ENCODE measurements around the gene POMGNT2.

Gene POMGNT2

DNA sequence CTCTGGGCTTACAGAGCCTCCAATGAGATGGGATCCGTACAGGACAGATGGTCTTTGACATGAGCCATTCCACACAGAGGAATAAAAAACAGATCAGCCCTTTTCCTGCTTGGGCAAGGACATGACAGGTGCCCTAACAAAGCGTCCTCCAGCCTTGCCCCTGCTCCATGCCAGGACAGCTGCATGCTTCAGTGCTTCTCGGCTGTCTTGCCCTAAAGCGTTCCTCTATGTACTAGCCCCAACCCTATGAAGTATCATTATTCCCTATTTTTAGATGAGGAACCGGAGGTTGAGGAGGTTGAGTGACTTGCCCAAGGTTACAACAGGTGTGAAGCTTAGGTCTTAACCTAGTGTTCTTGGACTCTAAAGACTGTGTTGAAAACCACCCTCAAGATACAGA is 10.5 kb downstream of the POMGNT2 start:
- ChIA-PET POLR2A (ENCODE audit: low non-redundant PET) (no interaction called here), CTCF (no interaction called here)
- no peak overlapping the region for H3K27ac ChIP-seq
- TF ChIP-seq, protein P1, sequence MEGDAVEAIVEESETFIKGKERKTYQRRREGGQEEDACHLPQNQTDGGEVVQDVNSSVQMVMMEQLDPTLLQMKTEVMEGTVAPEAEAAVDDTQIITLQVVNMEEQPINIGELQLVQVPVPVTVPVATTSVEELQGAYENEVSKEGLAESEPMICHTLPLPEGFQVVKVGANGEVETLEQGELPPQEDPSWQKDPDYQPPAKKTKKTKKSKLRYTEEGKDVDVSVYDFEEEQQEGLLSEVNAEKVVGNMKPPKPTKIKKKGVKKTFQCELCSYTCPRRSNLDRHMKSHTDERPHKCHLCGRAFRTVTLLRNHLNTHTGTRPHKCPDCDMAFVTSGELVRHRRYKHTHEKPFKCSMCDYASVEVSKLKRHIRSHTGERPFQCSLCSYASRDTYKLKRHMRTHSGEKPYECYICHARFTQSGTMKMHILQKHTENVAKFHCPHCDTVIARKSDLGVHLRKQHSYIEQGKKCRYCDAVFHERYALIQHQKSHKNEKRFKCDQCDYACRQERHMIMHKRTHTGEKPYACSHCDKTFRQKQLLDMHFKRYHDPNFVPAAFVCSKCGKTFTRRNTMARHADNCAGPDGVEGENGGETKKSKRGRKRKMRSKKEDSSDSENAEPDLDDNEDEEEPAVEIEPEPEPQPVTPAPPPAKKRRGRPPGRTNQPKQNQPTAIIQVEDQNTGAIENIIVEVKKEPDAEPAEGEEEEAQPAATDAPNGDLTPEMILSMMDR (conservative IDR thresholded peaks at IDR 0.05; ENCODE audit: low read depth) = no peak
- no peak for DNase-seq (ENCODE audit: low spot score)

DNA sequence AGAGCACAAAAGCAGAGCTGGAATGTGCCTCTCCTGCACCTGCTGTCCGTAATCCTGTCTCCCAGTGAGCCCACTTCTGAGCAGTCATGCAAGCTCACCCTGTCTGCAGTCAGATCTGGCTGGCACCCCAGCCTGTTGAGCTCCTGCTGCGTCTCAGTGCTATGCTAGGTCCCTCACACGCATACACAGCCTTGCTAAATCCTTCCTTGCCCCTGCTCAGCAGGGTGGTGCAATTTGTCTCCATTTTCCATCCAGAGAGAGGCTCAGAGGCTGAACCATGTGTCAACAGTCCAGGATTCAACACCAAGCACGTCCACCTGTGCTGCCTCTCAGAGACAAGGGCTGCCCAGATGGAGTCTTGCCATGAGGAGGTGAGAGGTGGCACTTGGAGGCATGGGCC is 11.0 kb downstream of the POMGNT2 start:
- ChIA-PET POLR2A (ENCODE audit: low non-redundant PET) (no interaction called here), CTCF (no interaction called here)
- H3K27ac ChIP-seq = no peak overlapping the region
- TF ChIP-seq, protein P1 (conservative IDR thresholded peaks at IDR 0.05; ENCODE audit: low read depth) = no peak
- DNase-seq (ENCODE audit: low spot score) = no peak

DNA sequence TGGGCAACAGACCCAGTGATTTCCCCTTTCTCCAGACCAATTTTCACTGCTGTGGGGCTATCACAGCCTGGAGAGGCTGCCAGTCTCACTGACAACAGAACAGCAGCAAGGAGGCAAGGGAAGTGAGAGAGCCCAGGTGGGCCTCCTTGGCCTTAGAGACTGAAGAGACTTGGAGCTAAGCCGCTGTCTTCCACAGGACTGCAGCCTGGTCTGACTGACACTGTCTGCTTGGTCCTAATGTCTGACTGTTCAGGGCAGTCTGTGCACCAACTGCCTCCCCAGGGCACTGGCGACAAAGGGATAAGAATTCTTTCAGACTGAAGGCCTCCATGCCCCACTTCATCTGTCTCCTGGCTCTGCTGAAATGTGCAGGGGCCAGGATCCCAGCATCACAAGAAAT is 11.5 kb downstream of the POMGNT2 start:
- CTCF ChIA-PET = no interaction called here
- TF ChIP-seq, protein P1 (conservative IDR thresholded peaks at IDR 0.05; ENCODE audit: low read depth) = no peak
- no peak overlapping the region for H3K27ac ChIP-seq
- POLR2A ChIA-PET (ENCODE audit: low non-redundant PET) = no interaction called here
- DNase-seq (ENCODE audit: low spot score) = no peak

DNA sequence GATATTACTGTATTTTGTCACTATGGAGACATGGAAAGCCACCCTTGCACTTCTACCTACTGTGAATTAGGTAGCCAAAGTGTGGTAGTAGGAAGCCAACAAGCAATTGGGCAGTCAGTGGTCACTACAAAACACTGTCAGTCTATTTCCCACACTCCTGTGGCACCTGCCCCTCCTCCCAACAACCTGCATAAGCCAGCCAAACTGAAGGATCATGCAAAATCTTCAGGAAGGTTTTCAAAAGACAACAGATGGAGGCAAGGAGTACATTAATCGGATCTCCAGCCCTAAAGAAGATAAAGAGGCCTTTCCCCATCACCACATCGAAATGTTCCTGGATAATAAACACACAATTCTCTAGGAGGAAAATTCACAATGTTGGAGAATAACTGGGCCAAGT is 11.9 kb downstream of the POMGNT2 start:
- no peak overlapping the region for H3K27ac ChIP-seq
- TF ChIP-seq, protein P1 (conservative IDR thresholded peaks at IDR 0.05; ENCODE audit: low read depth) = no peak
- DNase-seq (ENCODE audit: low spot score) = no peak
- CTCF ChIA-PET = no interaction called here
- POLR2A ChIA-PET (ENCODE audit: low non-redundant PET) = no interaction called here

DNA sequence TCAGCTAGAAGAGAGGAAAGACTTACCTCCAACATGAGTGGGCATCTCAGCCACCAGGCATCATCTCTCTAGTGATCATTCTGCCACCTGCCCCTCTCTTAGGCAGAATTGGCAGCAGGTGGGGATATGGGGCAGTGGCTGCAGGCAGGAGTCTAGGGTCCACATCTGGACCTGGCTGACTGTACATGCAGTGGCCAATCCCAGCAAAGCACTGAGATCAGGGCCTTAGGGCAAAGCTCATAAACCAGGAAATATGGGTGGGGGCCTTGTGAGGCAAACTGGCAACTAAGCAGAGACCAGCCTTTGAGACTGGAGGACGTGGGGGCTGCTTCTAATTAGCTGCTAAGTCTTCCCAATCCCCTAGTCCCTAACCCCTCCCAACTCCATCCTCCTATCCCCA is 12.9 kb downstream of the POMGNT2 start:
- H3K27ac ChIP-seq = no peak overlapping the region
- no peak for DNase-seq (ENCODE audit: low spot score)
- TF ChIP-seq, protein P1 (conservative IDR thresholded peaks at IDR 0.05; ENCODE audit: low read depth) = no peak
- ChIA-PET POLR2A (ENCODE audit: low non-redundant PET) (no interaction called here), CTCF (no interaction called here)

DNA sequence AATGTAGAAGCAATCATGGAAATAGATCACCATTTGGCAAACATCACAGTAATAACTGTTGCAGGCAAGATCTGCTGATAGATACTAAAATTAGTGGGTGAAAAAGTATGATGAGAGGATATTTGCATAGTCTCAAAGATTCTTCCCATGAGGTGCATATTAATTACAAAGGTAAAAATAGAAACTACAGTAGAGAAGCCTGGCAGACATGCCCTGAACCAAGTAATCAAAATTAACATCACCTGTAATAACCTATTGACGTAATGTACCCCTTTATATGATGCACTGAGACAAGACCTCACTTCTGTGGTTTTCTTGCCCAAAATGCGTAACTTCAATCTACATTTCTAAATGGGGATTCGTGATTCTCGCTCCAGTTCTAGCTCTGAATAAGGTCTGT is 14.4 kb downstream of the POMGNT2 start:
- ChIA-PET POLR2A (ENCODE audit: low non-redundant PET) (no interaction called here), CTCF (no interaction called here)
- no peak for DNase-seq (ENCODE audit: low spot score)
- TF ChIP-seq, protein P1 (conservative IDR thresholded peaks at IDR 0.05; ENCODE audit: low read depth) = no peak
- no peak overlapping the region for H3K27ac ChIP-seq

DNA sequence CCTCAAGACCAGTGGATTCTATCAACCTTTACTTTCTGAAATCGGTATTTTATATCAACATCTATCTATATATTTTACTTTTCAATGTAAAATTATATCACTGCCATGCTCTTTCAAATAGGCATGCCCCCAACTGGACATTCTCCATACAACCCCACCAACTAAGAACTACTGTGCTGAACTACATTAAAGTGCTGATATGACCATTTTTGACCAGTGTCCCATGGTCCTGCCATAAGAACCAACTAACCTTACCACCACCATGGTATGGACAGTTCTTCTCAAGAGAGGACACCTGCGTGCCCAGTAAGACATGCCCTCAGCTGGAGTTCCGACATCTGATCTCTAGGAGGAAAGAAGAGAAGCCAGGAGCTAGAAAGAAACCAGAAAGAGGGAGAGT is 15.6 kb downstream of the POMGNT2 start:
- no peak for DNase-seq (ENCODE audit: low spot score)
- no peak overlapping the region for H3K27ac ChIP-seq
- ChIA-PET POLR2A (ENCODE audit: low non-redundant PET) (no interaction called here), CTCF (interaction anchor here (0.8 kb wide), 1 partner anchor 766 kb away, joined by 3 read pairs; no protein-coding TSS in a partner anchor)
- TF ChIP-seq, protein P1 (conservative IDR thresholded peaks at IDR 0.05; ENCODE audit: low read depth) = no peak

Data from RWPE1 (cell line).